Ishikawa (cell line): Measurements from ENCODE around the gene ABCA1.

Experiments used
- EGR1 ChIP-seq: IDR thresholded peaks from 2 replicates; pipeline ENCODE4 v1.6.1; 2012
- EP300 ChIP-seq: IDR thresholded peaks from 2 replicates; pipeline ENCODE4 v1.6.1; 2012; ENCODE audit warnings: borderline replicate concordance
- TF ChIP-seq, protein P1 (sequence below): IDR thresholded peaks from 2 replicates; pipeline ENCODE4 v1.6.1; 2012; ENCODE audit warnings: low read depth, mild to moderate bottlenecking

DNA sequence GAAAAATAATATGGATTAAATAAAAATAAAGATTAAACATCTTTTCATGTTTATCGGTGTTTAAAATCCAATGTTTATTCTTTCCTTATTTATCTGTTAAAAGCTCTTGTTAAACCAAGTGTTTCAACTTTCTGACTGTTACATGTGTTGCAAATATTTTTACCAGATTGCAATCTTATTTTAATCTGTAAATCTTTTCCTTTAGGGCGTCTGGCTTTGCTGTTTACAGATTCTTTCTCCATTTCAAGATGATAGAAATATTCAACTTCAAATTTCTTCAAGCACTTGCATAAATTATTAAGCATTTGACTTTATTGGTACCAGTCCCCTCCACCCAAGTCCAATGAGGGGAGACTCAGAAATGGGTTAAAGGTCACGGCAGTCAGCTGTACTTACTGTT lies 16.9 kb upstream of the ABCA1 start:
- TF ChIP-seq, protein P1, sequence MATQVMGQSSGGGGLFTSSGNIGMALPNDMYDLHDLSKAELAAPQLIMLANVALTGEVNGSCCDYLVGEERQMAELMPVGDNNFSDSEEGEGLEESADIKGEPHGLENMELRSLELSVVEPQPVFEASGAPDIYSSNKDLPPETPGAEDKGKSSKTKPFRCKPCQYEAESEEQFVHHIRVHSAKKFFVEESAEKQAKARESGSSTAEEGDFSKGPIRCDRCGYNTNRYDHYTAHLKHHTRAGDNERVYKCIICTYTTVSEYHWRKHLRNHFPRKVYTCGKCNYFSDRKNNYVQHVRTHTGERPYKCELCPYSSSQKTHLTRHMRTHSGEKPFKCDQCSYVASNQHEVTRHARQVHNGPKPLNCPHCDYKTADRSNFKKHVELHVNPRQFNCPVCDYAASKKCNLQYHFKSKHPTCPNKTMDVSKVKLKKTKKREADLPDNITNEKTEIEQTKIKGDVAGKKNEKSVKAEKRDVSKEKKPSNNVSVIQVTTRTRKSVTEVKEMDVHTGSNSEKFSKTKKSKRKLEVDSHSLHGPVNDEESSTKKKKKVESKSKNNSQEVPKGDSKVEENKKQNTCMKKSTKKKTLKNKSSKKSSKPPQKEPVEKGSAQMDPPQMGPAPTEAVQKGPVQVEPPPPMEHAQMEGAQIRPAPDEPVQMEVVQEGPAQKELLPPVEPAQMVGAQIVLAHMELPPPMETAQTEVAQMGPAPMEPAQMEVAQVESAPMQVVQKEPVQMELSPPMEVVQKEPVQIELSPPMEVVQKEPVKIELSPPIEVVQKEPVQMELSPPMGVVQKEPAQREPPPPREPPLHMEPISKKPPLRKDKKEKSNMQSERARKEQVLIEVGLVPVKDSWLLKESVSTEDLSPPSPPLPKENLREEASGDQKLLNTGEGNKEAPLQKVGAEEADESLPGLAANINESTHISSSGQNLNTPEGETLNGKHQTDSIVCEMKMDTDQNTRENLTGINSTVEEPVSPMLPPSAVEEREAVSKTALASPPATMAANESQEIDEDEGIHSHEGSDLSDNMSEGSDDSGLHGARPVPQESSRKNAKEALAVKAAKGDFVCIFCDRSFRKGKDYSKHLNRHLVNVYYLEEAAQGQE = no peak
- TF ChIP-seq EGR1 (no peak), EP300 (no peak)
